H1 (cell line): ENCODE data around the gene CLCC1. TPM values are rescaled to one million over a fixed set of nuclear protein-coding genes. Genes with fewer than 3 reads are reported as not detected.

ENCODE experiments used
- CTCF ChIA-PET: fragments of 300-600 bp; sonication (Branson Sonifier 250); formaldehyde crosslinking; loops from one replicate; lab custom pipeline; 2021; ENCODE audit not compliant: partially characterized antibody; lab: Charles Lee
- POLR2A ChIA-PET: fragments of 300-600 bp; sonication (Branson Sonifier 250); formaldehyde crosslinking; loops from one replicate; lab custom pipeline; 2021; ENCODE audit warnings: inconsistent platforms; ENCODE audit not compliant: partially characterized antibody; lab: Charles Lee
- DNase-seq, 2 experiments: peaks; one replicate each; pipeline versions ENCODE4 v3.0.0 to v3.0.0-alpha.2; 2010 to 2022; ENCODE audit warnings: low spot score in 2 of 2, low read depth in 1 of 2, mixed read lengths in 1 of 2
- FAIRE-seq: peaks from 2 replicates; lab custom pipeline; 2011; peaks lifted over from hg19 to GRCh38; lab: Jason Lieb, UNC
- H2AFZ ChIP-seq: 2 replicates; pipeline ENCODE4 v1.8.1; 2012; ENCODE audit warnings: low read length, inconsistent platforms
- H2AK5ac ChIP-seq: 2 replicates; pipeline ENCODE4 v1.6.1; 2013; ENCODE audit warnings: low read depth, low read length
- H2BK120ac ChIP-seq: replicated peaks from 2 replicates; pipeline ENCODE3; 2013; ENCODE audit warnings: low read depth, low read length, inconsistent platforms
- H2BK12ac ChIP-seq: 2 replicates; pipeline ENCODE4 v1.6.1; 2013; ENCODE audit warnings: low read depth, low read length
- H2BK15ac ChIP-seq: 2 replicates; pipeline ENCODE4 v1.6.1; 2013; ENCODE audit warnings: low read length
- H2BK20ac ChIP-seq: 2 replicates; pipeline ENCODE4 v1.6.1; 2013; ENCODE audit warnings: low read length
- H2BK5ac ChIP-seq: 2 replicates; pipeline ENCODE4 v1.6.1; 2013; ENCODE audit warnings: low read depth, low read length
- H3K14ac ChIP-seq: 2 replicates; pipeline ENCODE4 v1.6.1; 2013; ENCODE audit warnings: inconsistent platforms; ENCODE audit not compliant: insufficient read length
- H3K18ac ChIP-seq: 2 replicates; pipeline ENCODE4 v1.6.1; 2013; ENCODE audit warnings: low read length; ENCODE audit errors: extremely low read depth
- H3K23ac ChIP-seq: 2 replicates; pipeline ENCODE4 v1.6.1; 2013; ENCODE audit warnings: inconsistent platforms; ENCODE audit not compliant: insufficient read length
- H3K23me2 ChIP-seq: 2 replicates; pipeline ENCODE4 v1.6.1; 2013; ENCODE audit warnings: low read depth, low read length
- H3K27ac ChIP-seq: 2 replicates; pipeline ENCODE4 v1.6.1; 2011; ENCODE audit warnings: low read depth, low read length, inconsistent platforms
- H3K27me3 ChIP-seq, 4 experiments: replicated peaks in 1 of 4; 1 replicate in 1 of 4; 2 replicates in 3 of 4; pipeline versions ENCODE4 v1.6.1 to v1.8.1; 2011 to 2013; ENCODE audit warnings: low read length in 3 of 4, mild to moderate bottlenecking in 3 of 4, inconsistent platforms in 2 of 4, mixed read lengths in 2 of 4, moderate library complexity in 1 of 4; ENCODE audit not compliant: control insufficient read depth in 3 of 4, insufficient read depth in 3 of 4; ENCODE audit errors: extremely low read depth in 1 of 4
- H3K36me3 ChIP-seq, 4 experiments: 2 replicates each; pipeline versions ENCODE4 v1.6.1 to v1.8.1; 2011 to 2013; ENCODE audit warnings: mild to moderate bottlenecking in 4 of 4, low read length in 3 of 4, moderate library complexity in 2 of 4, control low read depth in 1 of 4, inconsistent platforms in 1 of 4; ENCODE audit not compliant: insufficient read depth in 4 of 4, control insufficient read depth in 2 of 4
- H3K4ac ChIP-seq: replicated peaks from 2 replicates; pipeline ENCODE3; 2013; ENCODE audit warnings: low read length, low read depth, mixed read lengths, inconsistent platforms; ENCODE audit not compliant: insufficient read length
- H3K4me1 ChIP-seq, 4 experiments: replicated peaks in 1 of 4; 1 replicate in 1 of 4; 2 replicates in 3 of 4; pipeline versions ENCODE4 v1.6.1 to v1.8.1; 2011 to 2013; ENCODE audit warnings: low read length in 3 of 4, inconsistent platforms in 2 of 4, mixed read lengths in 1 of 4; ENCODE audit not compliant: insufficient read depth in 4 of 4, control insufficient read depth in 3 of 4
- H3K4me2 ChIP-seq, 2 experiments: 2 replicates each; pipeline versions ENCODE4 v1.6.1 to v1.8.1; 2011 to 2013; ENCODE audit warnings: low read depth in 2 of 2, low read length in 2 of 2, control low read depth in 1 of 2, inconsistent platforms in 1 of 2, mild to moderate bottlenecking in 1 of 2; ENCODE audit not compliant: insufficient read depth in 1 of 2
- H3K4me3 ChIP-seq, 4 experiments: fragments of 200-600, 300-600 bp in 1 of 4; sonication (generic), shearing (Covaris generic), sonication (Bioruptor Twin) in 1 of 4; 2 replicates each; pipeline versions ENCODE4 v1.5.1 to v1.8.1; 2011 to 2016; ENCODE audit warnings: low read length in 4 of 4, low read depth in 3 of 4, control low read depth in 2 of 4, inconsistent platforms in 2 of 4, mild to moderate bottlenecking in 2 of 4, mixed read lengths in 1 of 4, moderate library complexity in 1 of 4; ENCODE audit not compliant: insufficient read depth in 2 of 4; ENCODE audit errors: extremely low read depth in 1 of 4
- H3K56ac ChIP-seq: replicated peaks from 2 replicates; pipeline ENCODE3; 2013; ENCODE audit warnings: low read depth, mild to moderate bottlenecking, mixed read lengths, low read length, inconsistent platforms; ENCODE audit not compliant: insufficient read length
- H3K79me1 ChIP-seq: 2 replicates; pipeline ENCODE4 v1.6.1; 2013; ENCODE audit warnings: low read depth, low read length, control low read depth
- H3K79me2 ChIP-seq, 2 experiments: 2 replicates each; pipeline versions ENCODE4 v1.6.1 to v1.8.1; 2012 to 2013; ENCODE audit warnings: low read length in 2 of 2, mild to moderate bottlenecking in 2 of 2, inconsistent platforms in 1 of 2; ENCODE audit not compliant: insufficient read depth in 2 of 2, control insufficient read depth in 1 of 2
- H3K9ac ChIP-seq, 4 experiments: replicated peaks in 1 of 4; 1 replicate in 1 of 4; 2 replicates in 3 of 4; pipeline versions ENCODE4 v1.6.1 to v1.8.1; 2011 to 2013; ENCODE audit warnings: low read depth in 3 of 4, low read length in 3 of 4, control low read depth in 2 of 4, mild to moderate bottlenecking in 2 of 4, moderate library complexity in 2 of 4, inconsistent platforms in 1 of 4; ENCODE audit errors: extremely low read depth in 1 of 4
- H3K9me3 ChIP-seq, 2 experiments: 2 replicates each; pipeline versions ENCODE4 v1.6.1 to v1.8.1; 2012 to 2013; ENCODE audit warnings: mild to moderate bottlenecking in 2 of 2, moderate library complexity in 2 of 2, control low read depth in 1 of 2, inconsistent platforms in 1 of 2, low read depth in 1 of 2, low read length in 1 of 2, mixed read lengths in 1 of 2; ENCODE audit not compliant: insufficient read depth in 2 of 2
- H4K20me1 ChIP-seq, 2 experiments: replicated peaks in 1 of 2; 2 replicates each; pipeline versions ENCODE3 to v1.8.1; 2011 to 2013; ENCODE audit warnings: inconsistent platforms in 2 of 2, low read length in 2 of 2, mild to moderate bottlenecking in 1 of 2; ENCODE audit not compliant: insufficient read depth in 2 of 2, control insufficient read depth in 1 of 2
- H4K5ac ChIP-seq: 2 replicates; pipeline ENCODE4 v1.6.1; 2013; ENCODE audit warnings: low read length, low read depth, mixed read lengths, inconsistent platforms; ENCODE audit not compliant: insufficient read length
- H4K8ac ChIP-seq: 2 replicates; pipeline ENCODE4 v1.8.0; 2013; ENCODE audit warnings: mild to moderate bottlenecking, moderate library complexity, low read length, inconsistent platforms; ENCODE audit not compliant: insufficient read depth; ENCODE audit errors: extremely low read depth
- H4K91ac ChIP-seq: replicated peaks from 2 replicates; pipeline ENCODE3; 2013; ENCODE audit warnings: low read length, mixed read lengths, inconsistent platforms; ENCODE audit not compliant: insufficient read length
- ATF3 ChIP-seq: IDR thresholded peaks from 2 replicates; pipeline ENCODE4 v1.6.1; 2011; ENCODE audit warnings: low read depth, mild to moderate bottlenecking, low read length; ENCODE audit not compliant: insufficient read depth
- BRCA1 ChIP-seq: IDR thresholded peaks from 2 replicates; pipeline ENCODE4 v1.6.1; 2012; ENCODE audit warnings: low read depth, low read length, improper control_type of control experiment
- CTBP2 ChIP-seq: IDR thresholded peaks from 2 replicates; pipeline ENCODE4 v1.7.0; 2011; ENCODE audit warnings: borderline replicate concordance, mild to moderate bottlenecking, moderate library complexity, mixed read lengths, low read length; ENCODE audit not compliant: insufficient read depth, insufficient read length
- EGR1 ChIP-seq: IDR thresholded peaks from 2 replicates; pipeline ENCODE4 v1.6.1; 2011; ENCODE audit warnings: low read depth, low read length, borderline replicate concordance
- EP300 ChIP-seq, 2 experiments: IDR thresholded peaks; 1 replicate in 1 of 2; 2 replicates in 1 of 2; pipeline ENCODE4 v1.6.1; 2011 to 2012; ENCODE audit warnings: low read depth in 2 of 2, low read length in 2 of 2, mild to moderate bottlenecking in 2 of 2, borderline replicate concordance in 1 of 2, inconsistent platforms in 1 of 2, moderate library complexity in 1 of 2
- KDM1A ChIP-seq: fragments of 200-600, 300-600 bp; sonication (generic); IDR thresholded peaks from 2 replicates; pipeline ENCODE4 v1.7.1; 2016; ENCODE audit warnings: mild to moderate bottlenecking, low read length, borderline replicate concordance
- MAX ChIP-seq: IDR thresholded peaks from 2 replicates; pipeline ENCODE4 v1.6.1; 2012; ENCODE audit warnings: inconsistent platforms
- NANOG ChIP-seq: IDR thresholded peaks from 2 replicates; pipeline ENCODE4 v1.6.1; 2011; ENCODE audit warnings: low read length, low read depth, mild to moderate bottlenecking, inconsistent platforms; ENCODE audit not compliant: insufficient read depth, poor library complexity, severe bottlenecking
- POU5F1 ChIP-seq: IDR thresholded peaks from 2 replicates; pipeline ENCODE4 v1.6.1; 2011; ENCODE audit warnings: low read depth, mild to moderate bottlenecking, low read length, moderate library complexity
- RFX5 ChIP-seq: IDR thresholded peaks from 2 replicates; pipeline ENCODE4 v1.6.1; 2011; ENCODE audit warnings: low read depth, low read length, improper control_type of control experiment, borderline replicate concordance
- SIN3A ChIP-seq, 2 experiments: IDR thresholded peaks in 1 of 2; conservative IDR thresholded peaks in 1 of 2; 2 replicates each; pipeline ENCODE4 v1.6.1; 2011 to 2012; ENCODE audit warnings: low read length in 2 of 2, improper control_type of control experiment in 1 of 2, low read depth in 1 of 2, mild to moderate bottlenecking in 1 of 2
- ZNF274 ChIP-seq: IDR thresholded peaks from 2 replicates; pipeline ENCODE4 v1.7.0; 2012; ENCODE audit warnings: low read length, borderline replicate concordance; ENCODE audit errors: extremely low read depth
- WGBS, 2 experiments: shearing (Covaris generic) in 1 of 2; methylation state at CpG; one replicate each; pipeline versions ENCODE4 v1.1.6 to v1.1.7; 2013 to 2015; ENCODE audit warnings: low lambda C conversion rate in 2 of 2, mixed read lengths in 2 of 2, inconsistent platforms in 1 of 2, low coverage in 1 of 2, missing lambda C conversion rate in 1 of 2; ENCODE audit not compliant: insufficient replicate concordance in 2 of 2, insufficient coverage in 1 of 2, insufficient read length in 1 of 2; ENCODE audit errors: extremely low coverage in 1 of 2, missing lambda C conversion rate in 1 of 2; 5-methylcytosine and 5-hydroxymethylcytosine counted together
- polyA plus RNA-seq, 7 experiments: library from polyadenylated mRNA; depleted of rRNA in 3 of 7; stranded (reverse) in 5 of 7; unstranded in 2 of 7; fragments of >200 nt in 5 of 7; fragments of 200-250 nt in 2 of 7; gene quantifications; 1 replicate in 5 of 7; 2 replicates in 1 of 7; 4 replicates in 1 of 7; pipeline versions ENCODE4 v1.2.1 to v1.2.3, GENCODE V29; 2011 to 2013; ENCODE audit warnings: missing spikeins in 2 of 7, mixed read lengths in 2 of 7
- total RNA-seq: library from RNA; stranded (reverse); fragmentation: NEBNext Ultra II Directional; extraction: Animal tissue kit (Norgen Biotek cat#: 25700); gene quantifications from 2 replicates; pipeline ENCODE4 v1.2.1, GENCODE V29; 2021

Gene CLCC1
- total and polyA plus RNA-seq, 2 of the 8 experiments (the other 6 are each of a cell fraction or from before 2014, with no cell fraction given) = 8.1 to 23.8 TPM

GRCh38 chr1:108933944-108934343 lies 29.3 kb downstream of the CLCC1 start:
- ChIA-PET POLR2A (no interaction called here), CTCF (no interaction called here)
- Histone ChIP-seq H2BK20ac (no peak overlapping the region), H4K91ac (no peak overlapping the region), H4K8ac (no peak overlapping the region), H2AFZ (no peak overlapping the region), H2BK15ac (no peak overlapping the region), H3K4me1 (no peaks in the 10 kb centered on the region), H3K18ac (no peak overlapping the region), H2BK120ac (no peak overlapping the region), H4K20me1 (peaks cover 0 to 1% of the 10 kb centered on the region in 2 experiments), H3K79me1 (no peaks in the 10 kb centered on the region; the same call in 1 of the 2 replicates), H3K9me3 (no peaks in the 10 kb centered on the region), H4K5ac (no peak overlapping the region), H3K4me2 (no peak overlapping the region), H3K27ac (no peak overlapping the region), H2AK5ac (no peak overlapping the region), H3K9ac (no peak overlapping the region), H3K36me3 (peaks cover 4 to 72% (median 27%) of the 10 kb centered on the region in 4 experiments), H3K4me3 (no peak overlapping the region), H3K79me2 (no peaks in the 10 kb centered on the region), H3K14ac (no peak overlapping the region), H3K4ac (no peak overlapping the region), H3K56ac (no peak overlapping the region), H2BK12ac (no peak overlapping the region), H3K23me2 (no peaks in the 10 kb centered on the region), H2BK5ac (no peak overlapping the region), H3K23ac (no peak overlapping the region), H3K27me3 (no peaks in the 10 kb centered on the region)
- DNase-seq (no peak), FAIRE-seq (no peak)
- 91% methylated on average over 5 of the region's 5 CpGs; no CpG with 5 or more reads in 1 of the 2 experiments for WGBS, 2 experiments
- TF ChIP-seq SIN3A (conservative IDR thresholded peaks at IDR 0.05 in 1 of 2, IDR thresholded peaks at IDR 0.05 in 1 of 2; ENCODE audit: low read depth in 1 of 2, low read length in 2 of 2) (no peak), CTBP2 (no peak), EGR1 (no peak), ZNF274 (no peak), KDM1A (no peak), EP300 (IDR thresholded peaks at IDR 0.05; ENCODE audit: borderline replicate concordance in 1 of 2, low read depth in 2 of 2, low read length in 2 of 2) (no peak), MAX (no peak), RFX5 (no peak), POU5F1 (no peak), NANOG (no peak), ATF3 (no peak), BRCA1 (no peak)
